COLO668 (cell line): ENCODE results near the gene GCNA.

Source experiments
- DNase-seq: peaks from one replicate; lab custom pipeline; 2025; ENCODE audit not compliant: unreplicated experiment; lab: John Stamatoyannopoulos, UW

Gene GCNA

DNA sequence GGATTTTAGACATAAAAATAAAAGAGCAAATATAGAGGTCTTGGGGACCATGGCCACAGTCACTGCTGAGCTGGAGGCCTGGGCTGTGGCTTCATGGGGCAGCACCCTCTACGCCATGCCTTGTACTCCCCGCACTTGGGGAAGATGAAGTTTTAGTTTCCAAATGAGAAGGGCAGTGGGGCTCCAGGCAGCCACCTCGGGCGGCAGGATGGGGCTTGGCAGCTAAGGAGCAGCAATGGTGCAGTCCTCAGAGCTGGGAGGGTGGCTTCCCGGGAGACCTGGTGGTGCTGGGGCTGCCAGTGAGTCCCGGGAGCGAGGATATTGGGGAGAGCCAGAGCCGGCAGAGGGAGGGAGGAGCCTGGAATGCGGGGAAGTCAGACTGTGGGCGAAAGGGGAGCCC, 37.7 kb downstream of the GCNA start:
- DNase-seq: no peak

- DNase-seq: peak; percentile 3
Measured at GRCh38 chrX:71616672-71617529, 38.7 kb downstream of the GCNA start.

GRCh38 chrX:71617742-71618141, 39.5 kb downstream of the GCNA start:
- no peak for DNase-seq

- no peak for DNase-seq
Measured at GRCh38 chrX:71618303-71618721, 40.1 kb downstream of the GCNA start, which contains the start of gene CXCR3. CXCR3 (minus strand) TSS chrX:71618511; CDS start chrX:71618449, 62 bp downstream.

DNA sequence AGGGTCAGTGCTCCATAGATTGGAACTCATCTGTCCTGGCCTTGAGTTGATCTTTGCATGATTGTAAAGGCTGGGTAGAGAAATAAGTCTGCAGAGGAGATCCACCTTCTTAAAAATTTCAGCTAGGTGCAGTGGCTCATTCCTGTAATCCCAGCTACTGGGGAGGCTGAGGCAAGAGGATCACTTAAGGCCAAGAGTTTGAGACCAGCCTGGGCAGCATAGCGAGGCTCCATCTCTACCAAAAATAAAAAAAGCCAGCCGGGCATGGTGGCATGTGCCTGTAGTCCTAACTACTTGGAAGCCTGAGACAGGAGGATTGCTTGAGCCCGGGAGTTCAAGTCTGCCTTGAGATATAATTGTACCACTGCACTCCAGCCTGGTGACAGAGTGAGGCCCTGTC, 40.5 kb downstream of the GCNA start:
- no peak for DNase-seq

DNA sequence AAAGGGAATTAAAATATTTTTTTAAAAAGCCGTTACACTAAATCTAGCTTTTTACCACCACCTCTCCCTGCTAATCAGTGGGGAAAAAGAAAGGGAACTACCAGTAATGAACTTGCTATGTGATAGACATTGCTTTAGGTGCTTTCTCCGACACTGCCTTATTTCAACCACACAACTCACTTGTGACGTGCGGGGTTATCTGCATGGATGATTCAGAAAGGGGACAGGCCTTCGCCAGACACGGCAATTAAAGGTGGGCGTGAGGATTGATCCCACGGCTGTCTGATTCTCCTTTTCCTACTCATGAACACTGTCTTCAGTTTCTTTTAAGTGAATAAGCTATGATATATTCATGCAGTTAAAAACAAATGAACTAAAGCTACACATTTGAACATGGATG, 41.0 kb downstream of the GCNA start:
- DNase-seq: no peak

GRCh38 chrX:71619986-71620385, 41.7 kb downstream of the GCNA start:
- DNase-seq: no peak

- DNase-seq: no peak
Measured at GRCh38 chrX:71621603-71622002, 43.4 kb downstream of the GCNA start.

GRCh38 chrX:71622032-71622575, 43.9 kb downstream of the GCNA start:
- DNase-seq: no peak

GRCh38 chrX:71622576-71623450, 44.6 kb downstream of the GCNA start:
- peak; percentile 66 for DNase-seq

DNA sequence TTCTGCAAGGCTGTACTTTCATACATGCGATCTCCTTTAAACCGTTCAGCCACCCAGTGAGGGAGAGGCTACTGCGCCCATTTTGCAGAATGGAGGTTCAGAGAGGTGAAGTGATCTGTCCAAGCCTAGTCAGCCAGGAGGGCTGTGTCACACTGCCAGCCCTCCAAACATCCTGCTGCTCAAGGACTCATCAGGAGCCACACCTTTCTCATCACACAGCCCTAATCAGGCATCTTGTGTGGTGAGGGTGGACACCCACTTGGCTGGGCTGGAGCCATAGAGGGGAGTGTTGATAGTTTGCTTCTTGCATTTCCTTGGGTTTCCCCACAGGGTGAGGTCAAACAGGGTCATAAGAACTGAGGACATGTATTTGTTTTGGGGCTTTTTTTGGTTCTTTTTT, 45.5 kb downstream of the GCNA start:
- no peak for DNase-seq

GRCh38 chrX:71625471-71625870, 47.2 kb downstream of the GCNA start:
- DNase-seq: no peak

DNA sequence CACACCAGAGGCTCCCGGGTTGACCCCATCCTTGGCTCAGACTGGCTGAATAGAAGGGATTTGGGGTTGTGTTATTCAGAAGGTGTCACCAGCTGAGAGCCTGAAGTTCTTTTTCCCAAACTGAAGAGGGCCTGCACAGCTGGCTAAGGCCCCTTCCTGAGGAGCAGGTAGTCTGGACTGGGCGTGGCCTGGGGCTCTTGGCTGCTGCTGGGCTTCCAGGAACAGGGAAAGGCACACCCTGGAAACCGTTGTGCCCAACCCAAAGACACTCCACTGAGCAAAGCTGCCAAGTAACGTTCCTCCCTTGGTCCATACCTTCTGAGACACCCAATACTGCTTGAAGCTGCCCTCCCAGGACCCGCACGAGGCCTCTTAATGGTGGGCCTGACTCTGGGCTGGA, 48.3 kb downstream of the GCNA start:
- DNase-seq: no peak

DNA sequence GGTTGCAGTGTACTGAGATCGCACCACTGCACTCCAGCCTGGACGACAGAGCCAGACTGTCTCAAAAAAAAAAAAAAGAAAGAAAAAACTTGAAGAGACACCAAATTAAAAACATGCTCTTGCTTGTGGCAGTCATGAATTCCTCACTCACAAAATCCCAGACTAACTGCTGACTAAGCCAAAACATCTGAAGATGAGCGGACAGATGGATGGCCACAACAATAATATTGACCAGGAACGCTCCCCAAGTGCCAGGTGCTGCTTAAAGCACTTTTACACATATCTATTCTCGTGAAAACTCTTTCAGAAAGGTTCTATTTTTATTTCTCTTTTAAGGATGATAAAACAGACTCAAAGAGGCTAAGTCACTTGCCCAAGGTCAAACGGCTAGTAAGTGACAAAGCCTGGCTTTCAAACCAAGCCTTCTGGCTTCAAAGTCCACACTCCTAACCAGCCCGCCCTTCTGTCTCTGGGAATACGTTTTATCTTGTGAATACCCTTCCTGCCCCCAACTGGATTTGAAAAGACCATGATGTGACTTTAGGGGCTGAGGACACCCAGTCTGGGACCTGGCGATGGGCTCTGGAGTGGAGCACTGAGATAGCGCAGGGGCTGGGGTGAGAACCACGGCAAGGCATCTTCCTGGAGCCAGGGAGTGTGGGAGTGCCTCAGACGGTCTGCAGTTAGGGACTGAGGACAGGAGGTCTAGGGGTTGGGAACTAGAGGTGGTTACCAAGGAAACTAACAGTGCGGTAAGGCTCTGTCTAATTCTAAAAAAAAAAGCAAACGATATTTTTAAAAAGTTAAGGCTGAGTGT, 49.6 kb downstream of the GCNA start:
- DNase-seq: no peak

GRCh38 chrX:71629467-71629866, 51.2 kb downstream of the GCNA start:
- DNase-seq: no peak

DNA sequence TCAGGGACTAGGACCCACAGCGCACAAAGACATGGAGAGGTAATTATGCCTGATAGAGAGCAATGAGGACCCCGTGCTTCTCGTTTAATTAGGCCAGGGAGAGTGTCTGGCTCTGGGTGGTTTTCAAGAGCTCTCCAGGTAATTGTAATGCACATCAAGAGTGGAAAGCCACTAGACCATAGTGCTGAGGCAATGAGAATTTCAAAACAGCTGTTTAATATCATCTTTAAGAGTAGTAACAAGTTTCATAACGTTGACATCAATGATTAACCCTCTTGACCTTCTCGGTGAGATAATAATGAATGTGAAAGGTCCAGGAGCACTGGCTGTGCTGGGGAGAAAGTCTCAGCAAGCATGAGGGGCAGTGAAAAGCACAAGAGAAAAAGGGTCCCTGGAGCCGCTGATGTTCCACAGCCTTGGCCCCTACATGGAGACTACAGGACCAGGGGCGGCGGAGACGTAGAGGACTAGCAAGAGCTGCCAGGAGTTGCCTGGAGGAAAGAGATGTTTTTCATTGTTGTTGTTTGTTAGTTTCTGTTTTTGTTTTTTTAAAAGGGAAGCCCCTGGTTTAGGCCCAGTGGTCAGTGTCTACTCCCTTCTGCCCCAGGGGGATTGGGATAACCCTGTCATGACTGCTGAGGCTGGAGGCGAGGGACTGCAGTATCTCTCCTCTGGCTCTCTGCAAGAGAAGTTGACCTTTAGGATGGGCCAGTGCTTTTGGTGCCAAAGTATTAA, 54.9 kb downstream of the GCNA start:
- no peak for DNase-seq

GRCh38 chrX:71634366-71634765, 56.1 kb downstream of the GCNA start:
- no peak for DNase-seq

DNA sequence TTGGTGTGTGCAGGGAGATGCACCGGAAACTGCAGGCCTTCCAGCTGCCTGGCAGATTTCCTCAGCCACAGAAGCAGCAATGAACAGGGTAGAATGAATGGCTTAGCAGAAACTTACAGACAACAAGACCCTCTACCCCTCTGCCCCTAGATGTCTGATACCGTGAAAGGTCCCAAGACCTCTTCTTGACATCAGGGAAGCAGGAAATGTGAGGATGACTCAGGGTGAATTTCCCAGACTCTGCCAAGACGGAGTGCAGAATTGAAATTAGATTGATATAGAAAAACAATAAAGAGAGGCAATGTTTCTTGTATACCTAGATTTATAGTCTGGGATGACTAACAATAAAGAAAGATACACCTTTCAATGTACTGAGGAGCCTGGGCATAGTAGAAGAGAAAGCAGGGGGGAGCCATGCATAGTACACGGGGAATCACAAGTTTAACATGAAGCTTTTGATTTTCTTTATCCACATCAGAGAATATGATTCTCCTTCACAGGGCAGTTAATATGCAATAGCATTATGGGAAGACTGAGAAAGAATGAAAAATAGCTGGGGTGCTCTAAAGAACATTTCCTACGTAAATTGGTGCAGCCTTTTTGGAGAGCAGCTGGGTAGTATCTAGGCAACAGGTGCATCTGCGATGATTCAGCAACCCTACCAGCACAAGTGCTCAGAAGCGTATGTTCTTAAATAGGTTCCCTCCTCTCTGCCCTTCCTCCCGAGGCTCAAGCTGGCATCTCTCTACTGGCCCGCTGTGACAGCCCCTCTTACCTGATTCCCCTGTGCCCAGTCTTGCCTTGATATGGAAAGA, 58.4 kb downstream of the GCNA start:
- DNase-seq: peak; percentile 14

- DNase-seq: no peak
Measured at GRCh38 chrX:71637253-71637618, 59.0 kb downstream of the GCNA start.
